ENCODE data around the gene EEIG2.

DNA sequence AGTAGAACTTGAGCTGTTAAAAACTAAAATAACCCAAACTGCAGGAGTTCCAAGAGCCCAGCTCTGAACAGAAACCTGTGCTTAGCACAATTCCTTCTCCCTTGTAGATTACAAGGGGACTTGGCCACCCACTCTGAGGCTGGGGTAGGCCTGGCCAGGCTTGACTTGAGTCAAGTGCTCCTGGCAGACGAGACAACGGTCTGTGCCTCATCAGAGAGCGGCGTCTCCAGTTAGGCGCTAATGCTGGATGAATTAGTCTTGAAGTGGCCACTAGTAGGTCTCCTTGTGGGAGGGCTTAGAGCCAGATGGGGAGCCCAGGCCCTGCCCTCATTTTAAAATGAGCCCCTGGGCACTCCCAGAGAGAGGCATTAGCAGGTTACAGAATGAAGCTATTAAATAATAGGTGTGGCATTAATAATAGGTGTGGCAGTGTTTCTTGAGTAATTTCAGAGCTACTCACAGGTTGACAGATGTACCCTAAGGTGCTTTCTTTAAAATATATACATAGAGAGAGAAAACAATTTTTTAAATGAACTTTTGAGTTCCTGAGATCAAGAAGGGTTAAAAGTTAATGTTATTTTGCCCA lies 1.1 kb downstream of the EEIG2 start:
- TF ChIP-seq EZH2 (IDR thresholded peaks at IDR 0.05; ENCODE audit: insufficient read depth, low read length), result no peak
- TF ChIP-seq, protein P1, sequence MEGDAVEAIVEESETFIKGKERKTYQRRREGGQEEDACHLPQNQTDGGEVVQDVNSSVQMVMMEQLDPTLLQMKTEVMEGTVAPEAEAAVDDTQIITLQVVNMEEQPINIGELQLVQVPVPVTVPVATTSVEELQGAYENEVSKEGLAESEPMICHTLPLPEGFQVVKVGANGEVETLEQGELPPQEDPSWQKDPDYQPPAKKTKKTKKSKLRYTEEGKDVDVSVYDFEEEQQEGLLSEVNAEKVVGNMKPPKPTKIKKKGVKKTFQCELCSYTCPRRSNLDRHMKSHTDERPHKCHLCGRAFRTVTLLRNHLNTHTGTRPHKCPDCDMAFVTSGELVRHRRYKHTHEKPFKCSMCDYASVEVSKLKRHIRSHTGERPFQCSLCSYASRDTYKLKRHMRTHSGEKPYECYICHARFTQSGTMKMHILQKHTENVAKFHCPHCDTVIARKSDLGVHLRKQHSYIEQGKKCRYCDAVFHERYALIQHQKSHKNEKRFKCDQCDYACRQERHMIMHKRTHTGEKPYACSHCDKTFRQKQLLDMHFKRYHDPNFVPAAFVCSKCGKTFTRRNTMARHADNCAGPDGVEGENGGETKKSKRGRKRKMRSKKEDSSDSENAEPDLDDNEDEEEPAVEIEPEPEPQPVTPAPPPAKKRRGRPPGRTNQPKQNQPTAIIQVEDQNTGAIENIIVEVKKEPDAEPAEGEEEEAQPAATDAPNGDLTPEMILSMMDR (IDR thresholded peaks at IDR 0.05; ENCODE audit: insufficient read depth, low read depth, low read length), result no peak
